Activated T-cell treated with anti-CD3 and anti-CD28 coated beads for 4 hours (primary cell): ENCODE results near the gene KRT76.
"Not testable (repeated sequence)": the region's sequence is repeated elsewhere in the genome, so short reads cannot be mapped to it uniquely, and the experiment has no call there.

Experiments
- DNase-seq: peaks from one replicate; pipeline ENCODE4 v3.0.0-alpha.2; 2020

Gene KRT76

DNA sequence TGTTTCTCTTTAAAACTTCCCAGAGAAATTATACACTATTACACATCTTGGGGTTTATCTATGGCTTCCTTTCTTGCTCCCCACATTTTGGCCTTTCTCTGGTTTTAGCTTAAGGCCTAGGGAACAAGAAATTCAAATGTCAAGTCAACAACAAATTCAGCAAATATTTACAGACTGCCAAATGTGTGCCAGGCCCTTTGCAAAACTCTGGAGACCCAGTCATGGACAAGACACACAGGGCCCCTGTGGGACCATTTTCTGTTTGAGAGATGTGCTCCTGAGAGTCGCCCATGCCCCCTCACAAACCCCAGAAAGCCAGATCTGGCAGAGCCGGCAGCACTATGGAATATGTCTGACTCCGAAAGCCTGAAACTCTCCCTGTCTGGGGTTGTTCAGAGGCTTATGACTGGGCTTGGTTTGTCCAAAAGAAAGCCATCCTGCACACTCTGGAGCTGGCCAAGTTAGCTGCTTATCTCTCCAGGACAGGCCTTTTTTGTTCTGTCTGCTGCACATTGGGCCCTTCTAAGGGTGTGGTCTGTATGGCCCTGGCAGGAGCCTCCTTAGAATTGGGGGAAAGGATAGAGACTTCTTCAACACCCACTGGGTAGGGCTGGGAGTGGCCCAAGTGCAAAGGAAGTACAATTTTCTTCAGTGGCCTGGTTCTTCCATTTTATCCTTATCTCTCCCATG lies 19.8 kb upstream of the KRT76 start:
- DNase-seq = no peak

DNA sequence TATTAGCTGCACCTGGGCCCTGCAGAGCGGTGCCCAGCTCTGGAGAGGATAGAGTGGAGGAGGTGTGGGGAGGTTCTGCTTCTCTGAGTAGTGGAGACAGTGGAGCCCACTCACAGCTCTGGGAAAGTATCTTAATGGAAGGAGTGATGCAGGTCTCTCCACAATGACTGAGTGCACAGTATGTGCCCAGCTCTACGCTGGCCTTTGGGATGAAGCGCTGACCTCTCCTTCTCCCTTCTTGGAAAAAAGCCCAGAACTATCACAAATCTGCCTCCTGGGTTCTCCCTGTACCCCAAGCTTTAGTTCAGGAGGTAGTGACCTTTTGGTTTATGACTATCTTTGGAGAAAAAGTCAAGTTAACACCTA lies 19.3 kb upstream of the KRT76 start:
- DNase-seq = no peak

DNA sequence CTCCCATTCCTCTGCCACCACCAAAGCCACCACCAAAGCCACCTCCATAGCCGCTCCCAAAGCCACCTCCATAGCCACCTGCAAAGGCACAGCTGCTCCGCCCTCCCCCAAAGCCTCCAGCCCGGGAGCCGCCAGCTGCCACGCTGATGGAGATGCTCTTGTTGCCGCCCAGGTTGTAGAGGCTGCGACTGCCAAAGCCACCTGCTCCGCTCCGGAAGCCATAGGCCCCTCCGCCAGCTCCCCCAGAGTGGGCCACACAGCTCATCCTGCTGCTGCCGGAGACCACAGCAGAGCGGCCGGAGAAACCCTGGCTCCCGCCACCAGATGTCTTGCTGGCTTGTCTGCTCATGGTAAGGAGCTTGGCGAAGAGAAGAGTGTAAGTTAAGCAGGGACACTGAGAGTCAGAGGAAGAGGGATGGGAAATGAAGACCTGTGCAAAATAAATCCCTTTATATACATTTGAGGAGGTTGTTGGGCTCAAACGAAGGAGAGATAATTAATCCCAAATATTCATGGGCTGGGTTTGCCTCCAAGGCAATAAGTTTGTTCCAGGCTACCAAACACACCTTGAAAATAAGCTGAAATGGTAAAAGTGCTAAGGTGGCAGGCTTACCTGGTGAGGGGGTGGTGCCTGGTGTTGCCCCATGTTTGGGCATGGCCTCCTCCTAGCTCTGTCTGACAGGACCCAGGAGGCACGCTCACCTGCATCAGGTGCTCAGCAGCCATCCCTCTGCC lies 18.7 kb upstream of the KRT76 start, which contains the start of gene KRT3:
KRT3 (minus strand) TSS at position 424 of the 735 bp plus-strand sequence; CDS start at position 349, 75 bp downstream.
- DNase-seq = no peak

DNA sequence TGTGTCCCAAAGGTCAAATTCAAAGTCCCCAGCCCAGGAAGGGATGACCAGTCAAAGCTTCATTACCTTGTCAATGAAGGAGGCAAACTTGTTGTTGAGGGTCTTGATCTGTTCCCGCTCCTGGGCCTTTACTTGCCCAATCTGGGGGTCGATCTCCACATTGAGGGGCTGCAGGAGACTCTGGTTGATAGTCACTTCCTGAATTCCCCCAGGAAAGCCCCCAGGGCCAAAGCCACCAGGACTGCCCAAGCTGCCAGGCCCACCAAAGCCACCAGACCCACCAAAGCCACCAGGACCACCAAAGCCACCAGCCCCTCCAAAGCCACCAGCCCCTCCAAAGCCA lies 18.2 kb upstream of the KRT76 start:
- not testable (repeated sequence) for DNase-seq

DNA sequence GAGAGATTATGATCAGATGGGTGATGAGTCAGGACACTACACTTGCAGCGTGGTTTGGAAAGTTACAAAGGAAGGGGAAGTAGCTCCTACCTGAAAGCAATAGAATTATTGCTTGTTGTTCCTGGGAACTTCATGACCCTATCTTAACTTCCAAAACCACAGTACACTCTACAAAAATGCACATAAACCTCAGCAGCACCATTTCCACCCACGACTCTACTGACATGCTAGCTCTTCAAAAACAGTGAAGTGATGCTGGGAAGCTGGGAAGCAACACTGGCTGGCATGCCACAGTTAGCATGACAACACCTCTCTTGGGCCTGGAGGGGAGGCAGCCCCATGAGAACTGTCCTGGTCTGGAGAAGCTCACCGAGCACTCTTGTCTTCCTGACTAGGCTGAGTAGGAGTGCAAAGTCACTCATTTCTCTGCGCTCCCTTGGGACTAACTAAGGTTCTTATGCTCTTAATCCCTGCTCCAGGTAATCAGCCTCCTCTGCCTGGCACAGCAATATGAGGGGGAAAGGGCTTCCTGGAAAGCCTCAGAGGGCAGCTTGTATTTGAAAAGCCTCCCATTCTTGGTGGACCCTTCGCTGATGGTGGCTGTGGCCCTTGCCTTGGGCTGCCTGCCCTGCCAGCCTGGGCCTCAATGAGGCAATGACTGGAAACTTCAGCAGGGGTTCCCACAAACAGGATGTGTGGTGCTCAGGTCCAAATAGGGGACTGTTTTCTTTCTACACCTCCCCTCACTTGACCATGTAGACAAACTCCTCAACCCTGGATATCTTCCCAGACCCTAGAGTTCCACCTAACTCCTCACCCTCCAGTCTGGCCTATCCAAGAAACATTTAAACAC lies 17.6 kb upstream of the KRT76 start:
- no peak for DNase-seq

DNA sequence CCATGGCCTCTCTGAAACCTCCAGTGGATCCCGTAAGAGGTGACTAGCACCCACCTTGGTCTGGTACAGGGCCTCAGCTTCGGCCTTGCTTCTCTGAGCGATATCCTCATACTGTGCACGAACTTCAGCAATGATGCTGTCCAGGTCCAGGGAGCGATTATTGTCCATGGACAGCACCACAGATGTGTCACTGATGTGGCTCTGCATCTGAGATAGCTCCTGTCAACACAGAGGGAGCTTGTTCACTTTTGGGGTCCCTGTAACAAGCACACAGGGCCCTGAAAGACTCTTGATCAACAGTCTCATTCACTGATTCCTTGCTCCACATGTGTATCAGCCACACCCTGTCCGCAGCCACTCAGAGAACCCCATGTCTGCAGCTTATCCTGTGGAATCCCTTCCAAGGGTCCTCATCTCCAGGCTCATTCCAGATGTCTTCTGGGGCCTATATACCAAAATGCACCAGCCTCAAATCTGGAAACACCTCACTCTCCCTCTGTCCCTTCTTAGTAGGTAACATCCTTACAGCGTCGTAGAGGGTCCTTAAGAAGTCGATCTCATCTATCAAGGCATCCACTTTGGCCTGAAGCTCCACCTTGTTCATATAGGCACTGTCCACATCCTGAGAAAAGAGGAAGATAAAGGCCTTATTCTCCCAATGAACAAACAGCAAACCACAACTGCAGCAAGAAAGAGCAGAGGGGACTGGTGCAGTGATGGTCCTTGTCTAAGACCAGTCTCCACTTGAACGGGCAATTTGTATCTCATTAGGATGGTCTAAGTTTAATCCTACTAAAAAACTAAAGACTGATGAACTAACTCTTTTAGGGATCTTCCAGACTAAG lies 15.3 kb upstream of the KRT76 start:
- DNase-seq = no peak

DNA sequence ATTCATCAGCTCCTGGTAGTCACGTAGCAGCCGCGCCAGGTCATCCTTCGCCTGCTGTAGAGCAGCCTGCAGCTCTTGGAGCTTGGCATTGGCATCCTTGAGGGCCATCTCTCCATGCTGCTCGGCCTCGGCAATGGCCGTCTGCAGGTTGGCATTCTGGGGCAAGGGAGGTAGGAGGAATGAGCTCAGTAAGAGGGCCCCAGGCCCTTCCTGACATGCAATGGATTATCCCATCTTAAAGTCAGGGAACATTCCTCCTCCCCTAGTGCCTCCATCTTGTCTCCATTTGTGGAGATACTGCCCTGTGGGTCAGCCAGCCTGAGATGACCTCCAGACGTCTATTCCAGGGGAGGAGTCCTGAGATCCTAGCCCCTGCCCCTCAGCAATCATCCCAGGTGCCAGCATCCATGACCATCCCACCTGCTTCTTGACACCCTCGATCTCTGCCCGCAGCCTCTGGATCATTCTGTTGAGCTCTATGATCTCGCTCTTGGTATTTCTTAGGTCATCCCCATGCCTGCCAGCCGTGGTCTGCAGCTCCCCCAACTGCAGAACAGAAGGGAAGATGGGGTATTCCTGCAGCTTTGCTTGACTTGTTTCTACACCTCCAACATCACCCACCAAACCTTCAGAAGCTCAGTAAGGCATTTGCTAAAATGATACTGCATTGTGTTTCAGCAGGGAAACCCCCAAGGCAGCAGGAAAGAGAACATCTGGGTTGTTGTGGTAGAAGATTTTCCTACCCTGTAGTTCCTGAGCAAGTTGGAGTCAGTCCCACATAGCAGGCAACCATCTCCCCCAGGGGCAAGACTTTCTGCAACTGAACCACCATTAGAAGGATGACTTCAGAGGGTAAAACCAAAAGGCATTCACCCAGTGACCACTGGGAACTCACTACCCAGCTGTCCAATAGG lies 14.4 kb upstream of the KRT76 start:
- DNase-seq = no peak

DNA sequence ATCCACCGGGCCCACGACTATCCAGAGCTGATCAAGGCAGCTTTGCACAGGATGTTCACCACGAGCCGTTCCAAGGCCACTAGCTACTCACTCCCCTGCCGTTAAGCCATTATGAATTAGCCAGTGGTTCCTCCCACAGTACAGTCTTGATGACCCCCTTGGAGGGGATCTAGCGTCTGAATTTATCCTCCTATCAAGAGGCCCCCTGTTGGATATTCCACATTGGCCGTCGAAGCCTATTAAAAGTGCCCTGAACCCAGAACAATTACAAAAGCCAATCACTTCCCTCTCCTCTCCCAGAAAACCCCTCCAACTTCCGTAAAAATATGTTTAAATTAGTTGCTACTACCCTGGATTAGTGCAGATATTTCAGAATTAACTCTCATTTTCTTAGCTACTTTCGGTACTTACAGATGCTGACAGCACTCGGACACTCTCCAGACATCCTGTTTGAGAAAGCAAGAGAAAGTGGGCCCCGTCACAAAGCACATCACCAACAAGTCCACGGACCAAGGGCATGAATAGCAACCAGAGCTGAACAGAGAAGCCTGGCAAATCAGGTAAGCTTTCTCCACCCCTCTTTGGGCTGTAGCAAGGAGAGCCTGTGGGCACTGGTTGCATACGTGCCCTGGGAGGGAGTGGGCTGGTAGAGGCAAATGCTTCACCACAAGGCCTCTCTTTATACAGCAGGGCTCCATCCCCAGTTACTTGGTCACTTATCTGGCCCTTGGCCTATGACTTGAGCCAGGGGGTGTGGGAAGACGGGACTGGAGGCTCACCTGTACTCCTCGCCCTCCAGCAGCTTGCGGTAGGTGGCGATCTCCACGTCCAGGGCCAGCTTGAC lies 13.5 kb upstream of the KRT76 start:
- no peak for DNase-seq

DNA sequence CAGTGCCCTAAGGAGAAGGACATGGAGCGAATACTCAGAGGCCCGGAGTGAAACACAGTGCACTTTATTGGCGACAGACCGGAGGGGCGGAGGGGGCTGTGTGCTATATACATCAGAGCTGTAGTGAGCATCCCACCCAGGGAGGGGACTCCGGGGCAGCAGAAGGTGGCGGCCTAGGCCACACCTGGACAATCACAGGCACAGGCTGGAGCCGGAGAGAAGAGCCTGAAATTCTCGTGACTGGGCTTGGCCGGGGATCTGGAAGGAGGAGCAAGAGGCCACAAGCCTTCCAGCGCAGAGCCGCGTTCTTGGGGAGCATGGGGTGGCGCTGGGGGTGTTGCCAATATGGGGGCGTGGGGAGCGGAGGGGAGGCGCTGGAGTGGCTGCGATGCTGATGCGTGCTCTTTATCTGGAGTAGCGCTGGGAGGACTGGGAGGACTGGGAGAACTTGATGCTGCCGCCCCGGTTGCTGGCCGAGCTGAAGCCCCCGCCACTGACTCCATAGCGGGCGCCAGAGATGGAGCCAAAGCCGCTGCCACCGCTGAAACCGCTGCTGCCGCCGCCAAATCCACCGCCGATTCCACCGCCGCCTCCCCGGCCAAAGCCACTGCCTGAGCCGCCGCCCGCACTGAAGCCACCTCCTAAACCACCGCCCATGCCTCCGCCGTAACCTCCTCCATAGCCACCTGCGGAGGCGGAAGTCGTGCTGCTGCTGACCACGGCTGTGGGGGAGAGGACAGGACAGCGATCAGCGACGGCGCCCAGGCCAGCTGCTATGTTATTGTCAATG lies 12.7 kb upstream of the KRT76 start:
- no peak for DNase-seq

DNA sequence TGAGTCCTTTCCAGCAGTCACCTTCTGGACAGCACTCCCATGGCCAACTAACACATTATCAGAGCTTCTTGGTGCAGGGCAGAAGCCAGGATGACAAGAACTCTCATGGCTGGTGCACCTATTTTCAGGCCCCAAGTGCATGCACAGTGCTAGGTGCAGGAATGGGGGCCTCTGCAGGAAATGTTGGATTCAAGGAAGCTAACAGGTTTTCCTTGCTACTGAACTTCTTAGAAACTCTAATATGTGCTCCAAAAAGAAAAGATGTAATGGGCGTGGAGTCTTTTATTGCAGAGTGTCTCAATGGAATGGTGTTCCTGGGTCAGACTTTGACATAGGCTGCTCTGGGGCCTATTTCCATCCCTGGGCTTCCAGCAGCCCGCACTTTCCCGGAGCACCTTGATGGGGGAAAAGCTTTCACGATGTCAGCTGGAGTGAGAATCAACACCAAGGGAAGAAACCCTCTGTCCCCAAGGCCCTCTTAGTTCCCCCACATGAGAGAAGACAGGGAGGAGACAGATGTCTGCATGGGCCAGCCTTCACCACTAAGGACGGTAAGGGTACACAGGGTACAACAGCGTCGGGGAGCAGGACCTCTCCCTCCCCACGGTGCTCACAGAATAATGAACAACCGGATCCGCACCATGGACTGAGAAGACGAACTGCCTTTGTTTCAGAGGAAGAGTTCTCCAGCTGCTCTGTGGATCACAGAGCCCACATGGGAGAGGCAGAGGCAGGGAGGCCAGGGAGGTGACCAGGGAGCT lies 11.9 kb upstream of the KRT76 start:
- no peak for DNase-seq

DNA sequence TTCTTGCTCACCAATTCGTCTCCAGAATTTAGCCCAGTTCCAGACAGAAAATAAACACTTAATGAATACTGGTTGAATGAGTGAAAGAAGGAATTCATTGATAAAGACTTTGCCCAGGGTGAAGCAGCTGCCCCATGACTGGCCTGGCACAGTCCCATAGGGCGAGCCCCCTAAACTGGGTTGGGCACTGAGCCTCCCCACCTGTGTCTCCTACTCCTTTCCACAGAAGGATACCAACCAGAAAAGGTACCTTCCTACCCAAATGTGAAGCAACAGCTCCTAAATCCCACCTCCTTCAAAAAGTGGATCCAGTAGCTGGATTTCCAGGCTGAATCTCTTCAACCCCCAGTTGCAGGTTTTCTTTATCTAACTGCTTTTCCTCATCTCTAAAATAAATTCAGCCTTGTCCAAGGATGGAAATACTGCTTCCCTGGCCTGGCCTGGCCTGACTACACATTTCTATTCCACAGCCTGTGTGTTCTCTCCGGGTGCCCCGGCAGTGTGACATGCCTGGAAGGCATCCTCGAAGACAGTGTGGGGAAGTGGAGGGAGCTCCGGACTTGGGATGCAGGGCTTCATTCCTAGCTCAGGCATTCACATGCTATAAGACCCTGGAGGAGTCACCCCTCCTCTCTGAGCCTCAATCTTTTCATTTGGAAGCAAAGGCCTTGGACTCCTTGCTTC lies 11.2 kb upstream of the KRT76 start:
- DNase-seq = no peak

DNA sequence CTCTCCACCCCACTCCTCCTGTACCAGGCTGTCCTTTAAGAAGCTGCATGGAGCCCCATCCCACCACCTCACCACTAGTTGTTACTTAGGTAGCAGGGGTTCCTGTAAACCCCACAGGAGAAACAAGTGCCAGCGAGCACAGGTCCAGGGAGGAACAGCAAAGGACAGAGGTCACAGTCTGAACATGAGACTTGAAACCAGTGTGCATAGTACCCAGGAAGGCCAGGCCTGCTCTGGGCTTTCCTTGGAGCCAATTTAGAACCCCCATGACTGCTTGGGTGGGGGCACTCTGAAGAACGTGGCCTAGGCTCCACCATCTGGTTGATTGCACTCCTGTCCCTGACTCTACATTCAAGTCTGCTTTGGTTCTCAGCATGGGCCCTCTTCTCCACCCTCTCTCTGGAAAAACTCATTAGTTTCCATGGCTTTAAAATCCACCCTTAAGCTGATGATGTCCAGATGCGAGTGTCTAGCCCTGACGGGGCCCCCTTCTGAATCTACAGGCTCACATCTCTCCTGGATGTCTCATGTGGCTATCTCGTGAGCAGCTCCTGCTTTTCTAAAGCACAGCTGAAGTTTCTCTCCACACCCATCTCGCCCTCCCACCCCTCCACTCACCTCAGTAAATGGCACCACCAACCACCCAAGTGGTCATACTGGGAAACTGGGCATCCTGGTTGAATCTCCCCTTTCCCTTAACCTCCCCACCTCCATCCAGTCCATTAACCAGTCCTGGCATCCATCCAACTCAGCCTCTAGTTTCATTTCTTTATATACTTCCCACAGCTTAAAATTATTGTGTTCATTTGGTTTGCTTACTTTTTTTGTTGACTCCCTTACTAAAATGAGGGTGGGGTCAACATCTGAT lies 10.4 kb upstream of the KRT76 start:
- no peak for DNase-seq

DNA sequence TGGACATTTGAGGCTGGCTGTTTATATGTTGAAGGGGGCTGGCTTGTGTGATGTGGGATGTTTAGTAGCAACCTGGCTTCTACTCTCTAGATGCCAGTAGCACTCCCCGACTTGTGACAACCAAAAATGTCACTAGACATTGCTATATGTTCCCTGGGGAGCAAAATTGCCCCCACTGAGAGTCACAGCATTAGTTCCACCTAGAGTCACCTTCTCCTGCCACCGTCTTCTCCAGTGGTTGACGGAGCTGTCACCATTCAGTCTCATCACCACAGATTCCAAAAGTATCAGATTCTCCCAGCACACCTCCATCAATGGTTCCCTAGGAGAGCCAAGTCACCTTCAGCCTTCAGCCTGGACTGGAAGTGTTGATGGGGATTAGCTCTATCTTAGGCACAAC lies 7.8 kb upstream of the KRT76 start:
- no peak for DNase-seq

DNA sequence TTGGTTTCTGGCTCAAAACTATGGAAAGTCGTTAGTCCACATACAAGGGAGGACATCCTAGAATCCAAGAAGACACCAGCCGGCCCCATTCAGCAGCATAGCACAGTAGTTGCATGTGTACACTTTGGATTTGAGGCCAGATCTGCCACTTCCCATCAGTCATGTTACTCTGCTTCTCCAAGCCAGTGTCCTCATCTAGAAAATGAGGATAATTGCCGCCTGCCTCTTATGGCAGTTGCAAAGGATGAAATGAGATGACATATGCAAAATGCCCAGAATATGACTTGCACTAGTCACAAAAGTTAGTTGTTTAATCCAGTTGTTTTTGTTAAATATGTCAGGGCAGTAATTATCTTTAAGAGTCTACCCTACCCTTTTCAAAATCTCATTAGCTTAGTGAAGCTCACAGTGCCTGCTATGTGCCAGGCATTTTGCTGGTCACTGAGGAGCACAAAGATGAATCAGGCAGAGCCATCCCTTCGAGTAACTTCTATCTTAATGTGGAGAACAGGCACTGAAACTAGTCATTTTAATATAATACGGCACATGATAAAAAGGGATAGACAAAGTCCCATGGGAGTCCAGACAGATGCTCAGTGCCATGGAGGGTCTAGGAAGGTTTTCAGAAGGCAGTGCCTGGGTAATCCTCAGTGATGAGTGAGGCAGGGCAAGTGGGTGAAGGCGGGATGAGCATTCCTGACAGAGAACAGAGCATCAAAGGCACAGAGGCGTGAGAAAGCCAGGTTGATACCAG lies 6.6 kb upstream of the KRT76 start:
- no peak for DNase-seq

DNA sequence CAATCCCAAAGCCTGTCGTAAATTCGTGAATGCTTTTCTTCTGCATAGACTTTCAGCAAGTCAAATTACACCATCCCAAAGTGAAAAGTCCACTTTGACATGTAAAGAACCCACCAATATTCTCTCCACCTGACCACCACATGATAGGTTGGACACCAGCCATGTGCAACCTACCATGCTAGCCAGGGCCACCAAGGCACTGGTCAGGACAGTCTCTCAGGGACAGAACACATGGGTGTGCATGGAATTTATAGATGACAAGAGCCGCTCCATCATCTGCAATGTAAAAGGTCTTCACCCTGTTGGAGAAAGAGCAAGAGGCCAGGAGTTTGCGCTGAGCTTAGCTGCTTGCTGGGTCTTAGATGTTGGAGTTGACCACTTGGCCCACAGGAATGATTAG lies 5.4 kb upstream of the KRT76 start:
- no peak for DNase-seq

DNA sequence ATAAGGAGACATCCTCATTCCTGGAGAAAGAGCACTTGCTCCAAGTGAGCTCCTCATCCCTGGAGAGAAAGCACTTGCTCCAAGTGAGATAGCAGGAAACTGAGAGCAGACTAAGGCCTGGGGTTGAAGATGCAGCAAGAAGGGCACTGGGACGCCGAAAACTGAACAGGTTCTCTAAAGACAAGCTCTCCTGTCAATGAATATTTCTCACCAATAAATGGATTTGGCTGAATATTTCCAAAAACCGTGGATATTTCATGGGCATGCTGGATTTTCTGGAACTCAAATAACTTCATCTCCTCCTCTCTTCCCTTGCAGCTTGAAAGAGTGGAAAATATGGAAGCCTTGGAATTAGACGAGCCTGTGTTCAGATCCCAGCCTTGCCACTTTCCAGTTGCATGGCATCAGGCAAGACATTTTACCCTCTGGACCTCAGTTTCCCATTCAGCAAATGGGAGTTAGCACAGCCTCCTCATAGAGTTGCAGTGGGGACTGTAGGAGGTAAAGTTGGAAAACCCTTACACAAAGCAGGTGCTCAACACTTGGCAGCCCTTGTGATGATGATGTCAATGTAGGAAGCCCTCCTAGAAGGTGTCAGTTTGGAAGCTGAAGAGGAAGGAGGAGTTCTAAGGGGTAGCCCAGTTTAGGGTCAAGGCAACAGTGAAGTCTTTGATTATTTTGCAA lies 4.4 kb upstream of the KRT76 start:
- DNase-seq = no peak
